Subcutaneous adipose tissue (tissue), 4 donors: ENCODE measurements around the gene PLAGL2. TPM values are rescaled to one million over a fixed set of nuclear protein-coding genes. Genes with fewer than 3 reads are reported as not detected.

Experiments used
- CTCF ChIP-seq: fragments of 450-650 bp; IDR thresholded peaks from one replicate; pipeline ENCODE4 v1.5.1; 2016; ENCODE audit warnings: low read depth, mild to moderate bottlenecking, control low read depth, antibody characterized with exemption, moderate library complexity
- total RNA-seq, 4 donors: library from RNA; depleted of rRNA; stranded (reverse); fragments of >200 nt; gene quantifications; one replicate each; pipeline ENCODE4 v1.1.0, GENCODE V29; 2016

PLAGL2 gene
- total RNA-seq, 4 donors from 2014 or later, result 2.4 to 4.1 (median 3.2) TPM

- TF ChIP-seq CTCF, result no peak
Measured at GRCh38 chr20:32244150-32244823, 36.7 kb upstream of the PLAGL2 start.

- TF ChIP-seq CTCF, result no peak
Measured at GRCh38 chr20:32241807-32242206, 34.3 kb upstream of the PLAGL2 start.

- no peak for TF ChIP-seq CTCF
Measured at GRCh38 chr20:32240205-32240604, 32.7 kb upstream of the PLAGL2 start.

- TF ChIP-seq CTCF, result no peak
Measured at GRCh38 chr20:32238483-32239425, 31.2 kb upstream of the PLAGL2 start.

- no peak for TF ChIP-seq CTCF
Measured at GRCh38 chr20:32237419-32237818, 29.9 kb upstream of the PLAGL2 start.

- no peak for TF ChIP-seq CTCF
Measured at GRCh38 chr20:32236819-32237218, 29.3 kb upstream of the PLAGL2 start.

GRCh38 chr20:32236048-32236533 lies 28.5 kb upstream of the PLAGL2 start:
- no peak for TF ChIP-seq CTCF
